ENCODE results near the gene CAMSAP2. TPM values are rescaled to one million over a fixed set of nuclear protein-coding genes. Genes with fewer than 3 reads are reported as not detected.

The CAMSAP2 gene
- total RNA-seq, 1 experiment from 2014 or later, result 25.0 TPM

GRCh38 chr1:200874694-200875093 lies 136.0 kb downstream of the CAMSAP2 start:
- POLR2A ChIA-PET, result no interaction called here
- no peaks in the 10 kb centered on the region for H4K20me1 ChIP-seq (ENCODE audit: insufficient read depth)
- no peak overlapping the region for H3K4me3 ChIP-seq (replicated peaks in 1 of 2; ENCODE audit: low read depth in 1 of 2, low read length in 2 of 2)
- no peaks in the 10 kb centered on the region for H3K79me2 ChIP-seq (ENCODE audit: insufficient read depth, low read length)
- peaks cover 10% of the 10 kb centered on the region; the same call in 1 of the 2 replicates for H3K27me3 ChIP-seq (ENCODE audit: insufficient read depth, low read length)
- DNase-seq (ENCODE audit: low read depth, low spot score) (no peak), ATAC-seq (no peak)
- no peak overlapping the region for H2AFZ ChIP-seq (ENCODE audit: low read depth, low read length, poor library complexity, severe bottlenecking)
- no peaks in the 10 kb centered on the region for H3K9me2 ChIP-seq (ENCODE audit: insufficient read depth)
- intact Hi-C loops (cut with micrococcal nuclease), result no loop called here
- H3K4me1 ChIP-seq (ENCODE audit: control insufficient read depth in 1 of 2, insufficient read depth in 2 of 2, low read length in 2 of 2), result no peaks in the 10 kb centered on the region
- no peaks in the 10 kb centered on the region for H3K36me3 ChIP-seq (ENCODE audit: control insufficient read depth in 1 of 2, insufficient read depth in 2 of 2, low read length in 2 of 2)
- H3K9ac ChIP-seq (ENCODE audit: low read length), result no peak overlapping the region
- H3K4me2 ChIP-seq (ENCODE audit: low read length), result no peak overlapping the region
- no peak overlapping the region for H3K27ac ChIP-seq (ENCODE audit: low read depth, low read length)
- RAD21 ChIA-PET (ENCODE audit: low non-redundant PET in 1 of 2, low total read pairs in 2 of 2, uncharacterized antibody in 2 of 2, unreplicated experiment in 2 of 2), result no interaction called here
- CTCF ChIA-PET, result no interaction called here
- no peaks in the 10 kb centered on the region for H3K9me3 ChIP-seq (ENCODE audit: control insufficient read depth in 1 of 2, insufficient read depth in 1 of 2, low read depth in 1 of 2, low read length in 2 of 2)
- BruUV-seq (replicated peaks), result no TSS peak
- TF ChIP-seq, protein P1, sequence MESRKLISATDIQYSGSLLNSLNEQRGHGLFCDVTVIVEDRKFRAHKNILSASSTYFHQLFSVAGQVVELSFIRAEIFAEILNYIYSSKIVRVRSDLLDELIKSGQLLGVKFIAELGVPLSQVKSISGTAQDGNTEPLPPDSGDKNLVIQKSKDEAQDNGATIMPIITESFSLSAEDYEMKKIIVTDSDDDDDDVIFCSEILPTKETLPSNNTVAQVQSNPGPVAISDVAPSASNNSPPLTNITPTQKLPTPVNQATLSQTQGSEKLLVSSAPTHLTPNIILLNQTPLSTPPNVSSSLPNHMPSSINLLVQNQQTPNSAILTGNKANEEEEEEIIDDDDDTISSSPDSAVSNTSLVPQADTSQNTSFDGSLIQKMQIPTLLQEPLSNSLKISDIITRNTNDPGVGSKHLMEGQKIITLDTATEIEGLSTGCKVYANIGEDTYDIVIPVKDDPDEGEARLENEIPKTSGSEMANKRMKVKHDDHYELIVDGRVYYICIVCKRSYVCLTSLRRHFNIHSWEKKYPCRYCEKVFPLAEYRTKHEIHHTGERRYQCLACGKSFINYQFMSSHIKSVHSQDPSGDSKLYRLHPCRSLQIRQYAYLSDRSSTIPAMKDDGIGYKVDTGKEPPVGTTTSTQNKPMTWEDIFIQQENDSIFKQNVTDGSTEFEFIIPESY (IDR thresholded peaks at IDR 0.05; ENCODE audit: extremely low read depth, insufficient replicate concordance, low read length), result no peak
- TF ChIP-seq, protein P2, sequence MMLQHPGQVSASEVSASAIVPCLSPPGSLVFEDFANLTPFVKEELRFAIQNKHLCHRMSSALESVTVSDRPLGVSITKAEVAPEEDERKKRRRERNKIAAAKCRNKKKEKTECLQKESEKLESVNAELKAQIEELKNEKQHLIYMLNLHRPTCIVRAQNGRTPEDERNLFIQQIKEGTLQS (IDR thresholded peaks at IDR 0.05), result no peak
- TF ChIP-seq EZH2phosphoT487 (IDR thresholded peaks at IDR 0.05; ENCODE audit: borderline replicate concordance) (no peak), RAD21 (IDR thresholded peaks at IDR 0.05; ENCODE audit: low read depth) (no peak), POLR2AphosphoS5 (IDR thresholded peaks at IDR 0.05; ENCODE audit: low read depth, low read length) (no peak), ZFX (IDR thresholded peaks at IDR 0.05) (no peak), JUND (IDR thresholded peaks at IDR 0.05) (no peak), TCF7L2 (IDR thresholded peaks at IDR 0.05; ENCODE audit: borderline replicate concordance, extremely low read depth, insufficient read depth, insufficient read length) (no peak)

GRCh38 chr1:200875416-200875815 lies 136.7 kb downstream of the CAMSAP2 start:
- Histone ChIP-seq H3K9me3 (ENCODE audit: control insufficient read depth in 1 of 2, insufficient read depth in 1 of 2, low read depth in 1 of 2, low read length in 2 of 2) (no peaks in the 10 kb centered on the region), H3K9ac (ENCODE audit: low read length) (no peak overlapping the region), H3K27me3 (ENCODE audit: insufficient read depth, low read length) (peaks cover 10% of the 10 kb centered on the region; the same call in 1 of the 2 replicates), H3K9me2 (ENCODE audit: insufficient read depth) (no peaks in the 10 kb centered on the region), H3K4me2 (ENCODE audit: low read length) (no peak overlapping the region), H4K20me1 (ENCODE audit: insufficient read depth) (no peaks in the 10 kb centered on the region), H2AFZ (ENCODE audit: low read depth, low read length, poor library complexity, severe bottlenecking) (no peak overlapping the region), H3K36me3 (ENCODE audit: control insufficient read depth in 1 of 2, insufficient read depth in 2 of 2, low read length in 2 of 2) (no peaks in the 10 kb centered on the region), H3K4me1 (ENCODE audit: control insufficient read depth in 1 of 2, insufficient read depth in 2 of 2, low read length in 2 of 2) (no peaks in the 10 kb centered on the region), H3K4me3 (replicated peaks in 1 of 2; ENCODE audit: low read depth in 1 of 2, low read length in 2 of 2) (no peak overlapping the region), H3K27ac (ENCODE audit: low read depth, low read length) (no peak overlapping the region), H3K79me2 (ENCODE audit: insufficient read depth, low read length) (no peaks in the 10 kb centered on the region)
- CTCF ChIA-PET, result no interaction called here
- POLR2A ChIA-PET, result no interaction called here
- DNase-seq (ENCODE audit: low read depth, low spot score) (no peak), ATAC-seq (no peak)
- RAD21 ChIA-PET (ENCODE audit: low non-redundant PET in 1 of 2, low total read pairs in 2 of 2, uncharacterized antibody in 2 of 2, unreplicated experiment in 2 of 2), result no interaction called here
- no TSS peak for BruUV-seq (replicated peaks)
- intact Hi-C loops (cut with micrococcal nuclease), result no loop called here
- TF ChIP-seq CBX3 (IDR thresholded peaks at IDR 0.05; ENCODE audit: low read depth) (no peak), YY1 (IDR thresholded peaks at IDR 0.05; ENCODE audit: extremely low read depth, insufficient replicate concordance, low read depth, low read length) (no peak), EZH2 (IDR thresholded peaks at IDR 0.05) (no peak), ZNF274 (IDR thresholded peaks at IDR 0.05; ENCODE audit: low read depth, low read length) (no peak), FOSL1 (IDR thresholded peaks at IDR 0.05; ENCODE audit: low read depth) (no peak), POLR2AphosphoS5 (IDR thresholded peaks at IDR 0.05; ENCODE audit: low read depth, low read length) (no peak), EZH2phosphoT487 (IDR thresholded peaks at IDR 0.05; ENCODE audit: borderline replicate concordance) (no peak), ZFX (IDR thresholded peaks at IDR 0.05) (no peak), ELF1 (IDR thresholded peaks at IDR 0.05; ENCODE audit: borderline replicate concordance, low read depth) (no peak)
- TF ChIP-seq, protein P2 (IDR thresholded peaks at IDR 0.05), result no peak
- TF ChIP-seq, protein P3, sequence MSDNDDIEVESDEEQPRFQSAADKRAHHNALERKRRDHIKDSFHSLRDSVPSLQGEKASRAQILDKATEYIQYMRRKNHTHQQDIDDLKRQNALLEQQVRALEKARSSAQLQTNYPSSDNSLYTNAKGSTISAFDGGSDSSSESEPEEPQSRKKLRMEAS (IDR thresholded peaks at IDR 0.05), result no peak
- TF ChIP-seq, protein P4, sequence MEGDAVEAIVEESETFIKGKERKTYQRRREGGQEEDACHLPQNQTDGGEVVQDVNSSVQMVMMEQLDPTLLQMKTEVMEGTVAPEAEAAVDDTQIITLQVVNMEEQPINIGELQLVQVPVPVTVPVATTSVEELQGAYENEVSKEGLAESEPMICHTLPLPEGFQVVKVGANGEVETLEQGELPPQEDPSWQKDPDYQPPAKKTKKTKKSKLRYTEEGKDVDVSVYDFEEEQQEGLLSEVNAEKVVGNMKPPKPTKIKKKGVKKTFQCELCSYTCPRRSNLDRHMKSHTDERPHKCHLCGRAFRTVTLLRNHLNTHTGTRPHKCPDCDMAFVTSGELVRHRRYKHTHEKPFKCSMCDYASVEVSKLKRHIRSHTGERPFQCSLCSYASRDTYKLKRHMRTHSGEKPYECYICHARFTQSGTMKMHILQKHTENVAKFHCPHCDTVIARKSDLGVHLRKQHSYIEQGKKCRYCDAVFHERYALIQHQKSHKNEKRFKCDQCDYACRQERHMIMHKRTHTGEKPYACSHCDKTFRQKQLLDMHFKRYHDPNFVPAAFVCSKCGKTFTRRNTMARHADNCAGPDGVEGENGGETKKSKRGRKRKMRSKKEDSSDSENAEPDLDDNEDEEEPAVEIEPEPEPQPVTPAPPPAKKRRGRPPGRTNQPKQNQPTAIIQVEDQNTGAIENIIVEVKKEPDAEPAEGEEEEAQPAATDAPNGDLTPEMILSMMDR (IDR thresholded peaks at IDR 0.05 in 2 of 3, conservative IDR thresholded peaks at IDR 0.05 in 1 of 3; ENCODE audit: borderline replicate concordance in 1 of 3, insufficient read depth in 1 of 3, low read depth in 2 of 3, low read length in 2 of 3), result no peak
